GM21447 (cell line): ENCODE measurements around the gene RASGRF2.

Experiments
- ATAC-seq: cut with Tn5 transposase; IDR thresholded peaks from one replicate; pipeline ENCODE4 v1.9.1; 2021; ENCODE audit not compliant: unreplicated experiment

RASGRF2 gene, protein sequence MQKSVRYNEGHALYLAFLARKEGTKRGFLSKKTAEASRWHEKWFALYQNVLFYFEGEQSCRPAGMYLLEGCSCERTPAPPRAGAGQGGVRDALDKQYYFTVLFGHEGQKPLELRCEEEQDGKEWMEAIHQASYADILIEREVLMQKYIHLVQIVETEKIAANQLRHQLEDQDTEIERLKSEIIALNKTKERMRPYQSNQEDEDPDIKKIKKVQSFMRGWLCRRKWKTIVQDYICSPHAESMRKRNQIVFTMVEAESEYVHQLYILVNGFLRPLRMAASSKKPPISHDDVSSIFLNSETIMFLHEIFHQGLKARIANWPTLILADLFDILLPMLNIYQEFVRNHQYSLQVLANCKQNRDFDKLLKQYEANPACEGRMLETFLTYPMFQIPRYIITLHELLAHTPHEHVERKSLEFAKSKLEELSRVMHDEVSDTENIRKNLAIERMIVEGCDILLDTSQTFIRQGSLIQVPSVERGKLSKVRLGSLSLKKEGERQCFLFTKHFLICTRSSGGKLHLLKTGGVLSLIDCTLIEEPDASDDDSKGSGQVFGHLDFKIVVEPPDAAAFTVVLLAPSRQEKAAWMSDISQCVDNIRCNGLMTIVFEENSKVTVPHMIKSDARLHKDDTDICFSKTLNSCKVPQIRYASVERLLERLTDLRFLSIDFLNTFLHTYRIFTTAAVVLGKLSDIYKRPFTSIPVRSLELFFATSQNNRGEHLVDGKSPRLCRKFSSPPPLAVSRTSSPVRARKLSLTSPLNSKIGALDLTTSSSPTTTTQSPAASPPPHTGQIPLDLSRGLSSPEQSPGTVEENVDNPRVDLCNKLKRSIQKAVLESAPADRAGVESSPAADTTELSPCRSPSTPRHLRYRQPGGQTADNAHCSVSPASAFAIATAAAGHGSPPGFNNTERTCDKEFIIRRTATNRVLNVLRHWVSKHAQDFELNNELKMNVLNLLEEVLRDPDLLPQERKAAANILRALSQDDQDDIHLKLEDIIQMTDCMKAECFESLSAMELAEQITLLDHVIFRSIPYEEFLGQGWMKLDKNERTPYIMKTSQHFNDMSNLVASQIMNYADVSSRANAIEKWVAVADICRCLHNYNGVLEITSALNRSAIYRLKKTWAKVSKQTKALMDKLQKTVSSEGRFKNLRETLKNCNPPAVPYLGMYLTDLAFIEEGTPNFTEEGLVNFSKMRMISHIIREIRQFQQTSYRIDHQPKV (N-terminal part only)

DNA sequence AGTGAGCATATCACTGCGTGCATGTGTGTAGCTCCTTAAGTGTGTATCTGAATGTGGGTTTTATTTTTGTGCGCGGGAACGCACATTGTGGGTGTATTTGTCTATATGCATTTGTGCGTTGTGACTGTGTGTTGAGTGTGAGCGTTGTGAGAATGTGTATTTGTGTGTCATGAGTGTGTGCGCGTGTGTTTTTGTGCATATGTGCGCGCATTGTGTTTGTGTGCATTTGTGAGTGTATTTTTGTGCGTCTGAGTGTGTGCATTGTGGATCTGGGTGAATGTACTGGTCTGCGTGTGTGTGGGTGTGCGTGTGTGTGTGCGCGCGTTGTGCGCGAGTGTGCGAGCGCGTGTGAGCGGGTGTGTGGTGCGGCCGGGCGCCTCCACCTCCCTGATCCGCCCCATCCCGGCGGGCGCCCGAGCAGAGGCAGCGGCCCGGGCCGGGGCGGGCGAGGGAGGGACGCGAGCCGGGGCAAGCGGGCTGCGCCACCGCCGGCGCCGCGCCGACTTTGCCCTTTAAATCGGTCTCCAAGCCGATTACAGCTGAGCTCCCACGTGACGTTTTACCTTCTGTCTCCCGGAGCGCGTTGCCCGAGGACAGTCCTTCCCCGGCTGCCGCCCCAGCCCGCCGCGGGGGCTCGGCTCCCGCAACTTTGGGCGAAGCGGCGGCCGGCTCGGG is at the start of gene RASGRF2:
TSS of gene RASGRF2 (plus strand) at position 596 of the 675 bp plus-strand sequence. CDS start 376 bp downstream, outside the sequence.
- ATAC-seq: no peak

DNA sequence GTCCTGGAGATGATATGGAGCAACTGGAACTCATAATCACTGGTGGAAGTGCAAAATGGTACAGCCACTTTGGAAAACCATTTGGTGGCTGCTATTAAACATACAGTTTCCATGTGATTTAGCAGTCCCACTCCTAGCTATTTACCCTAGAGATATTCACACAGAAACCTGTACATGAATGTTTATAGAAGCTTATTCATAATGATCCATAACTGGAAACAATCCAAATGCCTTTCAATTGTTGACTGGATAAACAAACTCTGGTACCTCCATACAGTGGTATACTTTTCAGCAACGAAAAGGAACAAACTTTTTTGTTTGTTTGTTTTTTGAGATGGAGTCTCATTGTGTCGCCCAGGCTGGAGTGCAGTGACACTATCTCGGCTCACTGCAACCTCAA is 47.7 kb upstream of the RASGRF2 start:
- ATAC-seq: no peak

DNA sequence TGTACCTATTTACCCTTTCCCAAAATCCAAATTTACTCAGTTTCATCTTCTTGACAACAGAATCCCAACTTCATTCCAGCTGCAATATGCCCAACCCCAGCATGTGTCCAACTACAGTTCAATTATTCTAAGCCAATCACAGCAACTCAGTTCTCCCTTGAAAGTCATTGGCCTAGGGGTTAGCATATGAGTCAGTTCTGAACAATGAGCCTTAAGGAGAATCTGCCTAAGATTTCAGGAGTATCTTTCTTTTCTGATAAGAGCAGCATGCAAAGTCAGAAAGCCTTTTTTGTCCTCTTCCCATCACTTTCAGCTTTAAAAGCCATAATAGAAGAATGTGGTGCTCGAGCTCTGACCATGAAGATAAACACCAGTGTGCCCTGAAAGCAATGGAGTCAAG is 44.4 kb upstream of the RASGRF2 start:
- no peak for ATAC-seq

DNA sequence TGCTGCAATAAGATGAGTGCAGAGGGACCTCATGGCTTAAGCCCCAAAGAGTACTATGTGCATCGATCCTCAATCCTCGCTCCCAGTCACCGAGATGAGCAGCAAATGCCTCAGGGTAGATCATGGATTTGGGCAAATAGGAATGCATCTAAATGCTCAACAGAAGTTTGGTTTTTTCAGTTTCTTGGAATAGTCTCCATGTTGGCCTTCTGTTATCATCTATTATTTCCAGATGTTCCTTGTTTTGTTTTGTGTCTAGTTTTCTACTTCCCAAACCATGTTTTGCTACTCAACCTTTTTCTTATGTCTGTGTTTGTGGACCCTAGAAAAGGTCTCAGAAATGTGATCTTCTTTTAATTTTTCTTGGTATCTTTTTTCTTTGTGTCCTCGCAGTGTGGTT is 43.5 kb upstream of the RASGRF2 start:
- ATAC-seq: no peak

DNA sequence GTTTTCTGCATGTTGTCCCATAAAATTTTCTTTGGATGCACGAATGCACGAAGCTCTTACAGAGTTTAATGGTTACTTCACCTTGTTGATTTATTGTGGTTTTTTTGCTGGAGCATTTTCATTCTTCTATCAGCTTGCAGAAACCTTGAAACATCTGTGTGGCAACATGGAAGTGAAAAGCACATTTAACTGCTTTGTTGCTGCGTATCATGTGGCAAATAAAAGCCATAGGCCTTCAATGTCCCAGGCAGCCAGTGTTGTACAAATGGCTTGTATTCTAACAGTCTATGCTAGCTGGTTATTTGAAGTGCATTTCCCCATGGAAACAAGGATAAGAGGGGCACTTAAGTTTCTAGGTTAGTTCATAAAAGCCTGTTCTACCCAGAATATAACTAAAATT is 42.5 kb upstream of the RASGRF2 start:
- no peak for ATAC-seq

DNA sequence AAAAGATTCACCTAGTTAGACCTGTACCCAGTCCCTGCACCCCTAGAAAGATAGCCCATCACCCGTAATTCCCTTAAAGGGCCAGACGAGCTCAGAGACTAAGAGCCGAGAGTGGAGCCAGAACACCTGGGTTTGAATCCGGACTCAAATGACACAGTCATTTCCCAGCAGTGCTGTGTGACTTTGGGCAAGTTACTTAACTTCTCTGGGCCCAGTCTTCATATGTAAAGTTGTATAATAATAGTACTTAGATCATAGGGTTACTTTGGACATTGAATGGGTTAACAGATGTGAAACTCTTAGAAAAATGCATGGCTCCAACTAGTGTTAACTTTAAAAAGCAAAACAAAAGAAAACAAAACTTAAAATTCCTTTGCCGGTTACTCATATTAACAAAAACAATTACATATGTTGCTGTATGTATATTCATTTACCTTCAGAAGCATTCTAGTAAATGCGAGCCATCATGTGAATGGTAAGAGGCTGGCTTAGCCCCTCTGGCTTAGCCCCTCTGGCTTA is 40.4 kb upstream of the RASGRF2 start:
- ATAC-seq: no peak

DNA sequence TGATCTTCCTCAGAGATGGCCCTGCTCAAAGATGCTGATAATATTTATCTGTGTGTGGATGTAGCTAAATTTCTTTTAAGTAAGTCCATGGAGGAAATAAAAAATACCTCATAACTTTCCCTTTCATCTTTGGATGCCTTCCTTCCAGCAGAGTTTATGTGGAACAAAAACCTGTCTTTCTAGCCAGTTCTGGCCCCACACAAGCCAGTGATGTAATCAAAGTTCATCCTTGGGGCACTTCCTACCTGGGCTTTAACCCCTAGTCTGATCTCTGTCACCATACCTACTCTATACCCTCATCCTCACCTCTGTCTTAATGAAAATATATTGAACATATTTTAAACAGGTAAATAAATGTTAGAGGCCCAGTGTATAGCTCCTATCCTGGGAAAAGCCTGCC is 39.8 kb upstream of the RASGRF2 start:
- no peak for ATAC-seq

DNA sequence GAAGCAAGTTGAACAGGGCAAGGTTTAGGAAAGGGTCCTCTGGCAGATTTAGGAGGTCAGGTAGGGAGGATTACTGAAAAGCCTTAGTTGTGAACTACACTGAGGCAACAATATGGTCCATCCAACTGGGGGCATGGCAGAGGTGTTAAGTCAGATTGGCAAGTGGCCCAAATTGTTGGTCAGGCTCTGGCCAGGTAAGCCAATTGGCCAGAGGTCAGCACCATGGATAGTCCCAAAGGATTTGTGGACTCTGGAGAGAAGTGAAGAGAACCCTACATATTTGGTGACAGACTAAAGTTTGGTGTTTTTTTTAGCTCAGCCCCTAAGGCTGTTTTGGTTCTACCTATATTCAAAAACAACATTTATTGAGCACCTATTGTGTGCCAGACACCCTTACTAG is 39.1 kb upstream of the RASGRF2 start:
- ATAC-seq: no peak

DNA sequence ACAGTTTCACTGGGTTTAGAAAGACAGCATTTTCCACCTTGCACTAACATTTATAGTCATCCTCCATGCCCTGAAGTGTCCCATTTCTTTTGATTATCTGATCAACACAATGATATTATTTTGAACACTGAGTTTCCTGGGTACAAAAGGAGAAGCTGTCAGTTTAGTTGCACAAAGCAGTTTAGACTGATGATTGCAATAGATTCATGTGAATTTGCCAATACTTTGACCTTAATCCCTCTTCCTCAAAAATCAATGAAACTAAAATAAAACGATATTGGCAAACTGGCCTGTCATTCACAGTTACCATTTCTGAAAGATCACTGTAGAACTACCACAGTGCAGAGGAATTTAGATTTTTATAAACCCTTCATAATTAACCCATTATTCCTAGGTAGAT is 34.2 kb upstream of the RASGRF2 start:
- no peak for ATAC-seq

DNA sequence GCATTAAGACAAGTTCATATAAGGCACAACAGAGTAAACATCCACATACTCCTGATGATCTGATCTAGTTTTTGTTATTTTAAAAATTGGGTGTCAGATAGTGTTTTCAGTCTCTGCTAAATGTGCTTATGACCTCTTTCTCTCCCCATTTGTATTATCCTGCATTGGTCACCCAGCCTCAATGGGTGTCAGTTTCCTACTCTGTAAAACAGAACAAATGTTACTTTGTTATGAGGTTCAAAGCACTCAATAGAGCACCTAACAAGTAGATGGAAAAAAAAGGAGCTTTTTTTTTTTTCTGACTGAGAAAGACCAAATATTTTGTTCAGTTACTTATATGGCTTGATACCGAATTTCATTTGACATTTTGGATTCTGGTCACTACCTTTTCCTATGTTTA is 33.6 kb upstream of the RASGRF2 start:
- ATAC-seq: no peak

DNA sequence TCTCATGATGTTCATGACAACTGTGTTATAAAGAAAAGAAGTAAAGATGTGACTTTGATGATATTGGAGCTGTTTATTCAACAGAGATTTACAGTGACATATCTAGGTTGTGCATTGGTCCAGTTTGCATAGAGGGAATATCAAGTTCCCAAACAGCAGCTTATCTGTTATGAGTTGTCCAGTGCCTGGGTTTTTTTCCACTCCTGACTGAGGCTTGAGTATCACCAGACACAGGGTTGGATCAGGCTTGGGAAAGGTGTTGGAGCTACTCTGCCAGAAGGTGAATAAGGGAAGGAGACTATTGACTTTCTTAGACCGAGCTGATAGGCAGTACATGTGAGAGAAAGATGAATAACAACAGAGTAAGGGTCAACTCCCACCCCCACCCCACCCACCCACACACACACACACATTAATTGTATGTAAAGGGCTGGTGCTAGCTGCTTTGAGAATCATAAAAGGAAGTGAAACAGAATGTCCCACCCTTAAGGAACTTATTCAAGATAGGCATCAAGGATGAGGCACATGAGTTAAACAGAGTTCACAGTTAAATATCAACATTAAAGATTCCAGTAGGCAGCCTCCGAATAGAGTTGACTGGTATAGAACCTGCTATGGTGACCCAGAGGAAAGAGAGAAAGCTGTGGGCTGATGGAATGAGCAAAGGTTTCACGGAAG is 33.0 kb upstream of the RASGRF2 start:
- no peak for ATAC-seq

DNA sequence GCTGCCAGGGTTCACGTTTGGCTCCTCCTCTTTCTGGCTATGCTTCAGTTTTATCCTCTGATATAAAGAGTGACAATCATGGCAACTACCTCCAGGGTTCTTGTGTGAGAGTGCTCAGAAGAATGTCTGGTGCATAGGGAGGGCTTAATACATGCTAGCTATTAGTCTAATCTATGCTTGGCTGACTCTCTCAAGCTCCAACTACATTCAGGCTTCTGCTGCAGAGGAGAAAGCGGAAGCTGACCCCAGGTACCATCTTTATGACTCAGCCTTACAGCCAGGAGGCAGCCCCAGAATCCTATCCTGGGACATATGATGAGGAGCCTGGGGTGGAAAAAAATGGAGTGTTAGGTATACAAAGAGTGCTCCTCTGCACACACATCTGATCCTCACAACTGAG is 32.1 kb upstream of the RASGRF2 start:
- no peak for ATAC-seq

DNA sequence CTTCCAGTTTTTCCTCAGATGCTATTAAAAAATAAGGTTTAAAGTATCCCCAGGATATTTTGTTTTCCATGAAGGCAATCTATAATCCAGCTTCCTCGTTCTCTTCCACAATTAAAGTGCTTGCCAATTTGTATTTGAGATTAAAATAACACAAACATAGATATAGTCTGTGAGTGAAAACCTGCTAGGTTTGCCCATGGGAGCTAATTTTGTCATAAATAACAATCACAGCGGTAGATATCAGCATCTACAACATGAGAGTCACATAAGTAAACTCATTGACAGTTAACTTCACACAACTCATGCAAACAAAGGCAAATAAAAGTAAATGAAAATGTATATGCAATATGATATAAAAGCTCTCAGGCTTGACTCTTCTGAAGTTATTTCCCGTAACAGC is 29.2 kb upstream of the RASGRF2 start:
- no peak for ATAC-seq

DNA sequence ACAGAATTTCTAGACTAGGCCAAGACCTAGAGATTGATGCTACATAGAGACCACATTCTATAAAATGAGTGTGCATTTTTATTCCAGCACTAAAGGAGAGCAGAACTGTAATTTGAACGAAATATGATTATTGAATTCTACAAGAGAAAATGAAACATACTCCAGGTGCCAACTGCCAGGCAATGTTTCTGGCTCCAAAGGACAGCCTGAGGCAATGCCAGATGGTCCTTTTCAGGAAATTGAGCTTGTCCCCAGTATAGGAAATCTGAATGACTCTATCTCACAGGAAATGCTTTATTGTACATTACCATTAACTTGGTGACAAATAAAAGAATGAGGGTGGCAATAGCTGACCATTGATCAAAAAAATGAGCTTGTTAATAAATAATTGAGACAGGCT is 28.8 kb upstream of the RASGRF2 start:
- ATAC-seq: no peak

DNA sequence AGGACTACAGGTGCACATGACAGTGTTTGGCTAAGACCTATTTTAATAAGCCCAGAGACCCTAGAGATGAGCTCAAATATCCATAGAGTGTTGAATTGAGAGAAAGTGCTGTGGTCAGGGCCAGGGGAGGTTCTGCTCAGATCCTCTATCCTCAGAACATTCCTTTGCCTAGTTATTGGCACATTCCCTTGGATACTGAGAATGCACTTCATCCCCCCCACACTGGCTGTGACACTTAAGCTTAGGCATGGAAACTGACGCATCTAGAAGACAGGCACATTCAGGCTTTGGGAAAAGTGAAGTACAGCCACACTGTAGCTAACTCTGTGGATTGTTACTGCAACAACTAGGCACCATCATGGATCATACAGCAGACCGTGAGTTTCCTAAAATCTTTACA is 27.1 kb upstream of the RASGRF2 start:
- no peak for ATAC-seq

DNA sequence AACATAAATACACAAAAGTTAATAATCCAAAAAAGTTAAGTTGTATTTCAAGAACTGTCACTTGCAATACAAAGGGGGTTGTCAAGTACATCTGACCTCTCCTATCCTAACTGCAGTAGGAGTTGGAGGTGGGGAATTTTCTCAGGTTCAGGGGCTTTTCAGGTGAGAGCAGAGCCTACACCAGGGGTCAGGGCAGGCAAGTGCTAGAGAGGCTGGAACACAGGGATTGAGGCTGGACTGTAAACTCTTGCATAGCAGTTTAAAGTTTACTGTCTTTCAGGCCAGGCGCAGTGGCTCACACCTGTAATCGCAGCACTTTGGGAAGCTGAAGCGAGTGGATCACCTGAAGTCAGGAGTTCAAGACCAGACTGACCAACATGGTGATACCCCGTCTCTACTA is 25.4 kb upstream of the RASGRF2 start:
- ATAC-seq: no peak

DNA sequence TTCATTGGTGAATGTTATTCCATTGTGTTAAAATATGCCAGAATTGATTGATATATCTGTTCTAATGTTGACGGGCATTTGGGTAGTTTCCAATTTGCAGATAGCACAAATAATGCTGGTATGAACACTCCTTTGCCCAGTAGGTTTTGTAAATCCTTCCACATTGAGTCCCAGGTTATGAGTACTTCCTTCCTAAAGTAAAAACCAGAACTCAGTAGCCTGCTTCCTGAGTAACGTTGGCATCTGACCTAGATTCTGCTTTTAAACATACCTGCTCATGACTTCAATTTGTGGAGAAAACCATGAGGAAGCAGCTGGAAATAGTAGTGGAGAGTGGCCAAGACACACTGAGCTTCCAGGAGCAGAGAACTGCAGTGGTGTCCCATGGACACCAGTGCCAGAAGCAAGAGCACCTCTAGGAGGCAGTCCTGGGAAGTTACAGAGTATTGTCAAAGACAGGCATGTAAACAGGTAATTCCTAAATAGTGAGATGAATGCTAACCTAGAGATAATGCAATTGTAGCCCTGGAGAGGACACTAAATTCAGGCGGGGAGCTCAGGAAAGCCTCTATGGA is 24.3 kb upstream of the RASGRF2 start:
- no peak for ATAC-seq

DNA sequence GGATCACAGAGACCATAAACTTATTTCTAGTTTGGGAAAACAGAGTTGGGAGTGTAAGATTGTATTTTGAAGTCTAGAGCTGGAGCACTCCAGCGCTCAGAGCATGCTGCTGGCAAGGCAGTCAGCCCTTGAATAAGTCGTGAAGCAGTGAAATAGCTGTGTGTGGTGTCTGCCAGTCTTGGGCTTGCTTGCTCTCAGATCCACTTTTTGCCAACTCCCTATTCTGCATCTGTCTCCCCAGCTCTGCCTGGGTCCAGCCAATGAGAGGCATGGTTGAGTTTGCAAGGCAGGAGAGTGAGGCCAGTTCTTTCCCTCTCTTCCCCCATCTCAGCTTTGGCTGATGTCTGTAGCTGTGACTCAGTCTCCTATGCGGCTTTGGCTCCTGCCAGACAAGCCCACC is 23.3 kb upstream of the RASGRF2 start:
- no peak for ATAC-seq

DNA sequence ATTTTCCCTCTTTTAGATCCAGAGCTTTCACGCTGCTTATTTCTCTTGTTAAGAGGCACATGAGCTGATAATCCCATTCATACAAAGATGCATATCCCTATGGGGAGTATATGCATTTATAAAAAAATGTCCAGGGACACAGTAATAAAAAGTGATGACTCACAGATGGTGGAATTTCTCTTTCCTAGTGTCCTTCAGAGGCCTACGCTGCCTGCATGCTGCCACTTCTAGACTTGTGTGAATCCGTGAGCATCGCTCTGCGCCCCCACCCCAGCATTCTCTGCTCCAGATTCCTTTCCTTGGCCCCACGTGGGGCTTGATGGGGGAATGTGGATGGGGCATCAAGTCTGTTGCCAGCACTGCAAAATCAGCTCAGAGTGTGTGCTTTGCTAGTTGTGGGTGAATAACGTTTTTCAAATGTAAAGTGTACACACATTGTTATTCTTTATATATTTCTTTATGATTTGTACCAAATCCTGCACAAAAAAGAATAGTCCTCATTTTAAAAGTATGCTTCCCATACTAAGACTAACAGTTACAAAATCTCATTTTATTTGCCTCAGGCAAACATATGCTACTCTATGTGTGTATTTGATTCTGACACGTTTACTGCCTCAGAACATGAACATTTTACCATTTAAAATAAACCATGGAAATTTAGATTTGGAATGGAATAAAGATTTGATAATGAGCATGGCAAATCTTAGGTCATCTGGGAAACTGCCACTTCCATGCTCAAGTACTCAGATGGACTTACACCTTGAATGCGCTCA is 22.4 kb upstream of the RASGRF2 start:
- no peak for ATAC-seq
